Bronchial epithelial cell (primary cell): Measurements from ENCODE around the gene PGAM1. TPM values are rescaled to one million over a fixed set of nuclear protein-coding genes. Genes with fewer than 3 reads are reported as not detected.

Experiments
- DNase-seq: peaks from one replicate; pipeline ENCODE4 v3.0.0-alpha.2; 2010; ENCODE audit warnings: low read depth
- FAIRE-seq: peaks from 2 replicates; lab custom pipeline; 2011; peaks lifted over from hg19 to GRCh38; lab: Jason Lieb, UNC
- H3K27me3 ChIP-seq: 2 replicates; pipeline ENCODE4 v1.5.1; 2011; ENCODE audit warnings: low read length; ENCODE audit not compliant: control insufficient read depth, insufficient read depth
- H3K36me3 ChIP-seq: 2 replicates; pipeline ENCODE4 v1.5.1; 2011; ENCODE audit warnings: low read length; ENCODE audit not compliant: control insufficient read depth, insufficient read depth
- H3K4me3 ChIP-seq: 2 replicates; pipeline ENCODE4 v1.5.1; 2011; ENCODE audit warnings: mild to moderate bottlenecking, low read depth, low read length, control low read depth
- total RNA-seq: library from RNA; depleted of rRNA; stranded (reverse); fragments of >200 nt; gene quantifications from 2 replicates; pipeline ENCODE4 v1.2.1, GENCODE V29; 2014
- TF ChIP-seq, protein P1 (sequence below): IDR thresholded peaks from 2 replicates; pipeline ENCODE4 v1.5.1; 2011; ENCODE audit warnings: mild to moderate bottlenecking, moderate library complexity, low read length, control low read depth, inconsistent platforms; ENCODE audit not compliant: insufficient read depth, severe bottlenecking

The PGAM1 gene
- total RNA-seq: 404 and 490 TPM in 2 replicates

DNA sequence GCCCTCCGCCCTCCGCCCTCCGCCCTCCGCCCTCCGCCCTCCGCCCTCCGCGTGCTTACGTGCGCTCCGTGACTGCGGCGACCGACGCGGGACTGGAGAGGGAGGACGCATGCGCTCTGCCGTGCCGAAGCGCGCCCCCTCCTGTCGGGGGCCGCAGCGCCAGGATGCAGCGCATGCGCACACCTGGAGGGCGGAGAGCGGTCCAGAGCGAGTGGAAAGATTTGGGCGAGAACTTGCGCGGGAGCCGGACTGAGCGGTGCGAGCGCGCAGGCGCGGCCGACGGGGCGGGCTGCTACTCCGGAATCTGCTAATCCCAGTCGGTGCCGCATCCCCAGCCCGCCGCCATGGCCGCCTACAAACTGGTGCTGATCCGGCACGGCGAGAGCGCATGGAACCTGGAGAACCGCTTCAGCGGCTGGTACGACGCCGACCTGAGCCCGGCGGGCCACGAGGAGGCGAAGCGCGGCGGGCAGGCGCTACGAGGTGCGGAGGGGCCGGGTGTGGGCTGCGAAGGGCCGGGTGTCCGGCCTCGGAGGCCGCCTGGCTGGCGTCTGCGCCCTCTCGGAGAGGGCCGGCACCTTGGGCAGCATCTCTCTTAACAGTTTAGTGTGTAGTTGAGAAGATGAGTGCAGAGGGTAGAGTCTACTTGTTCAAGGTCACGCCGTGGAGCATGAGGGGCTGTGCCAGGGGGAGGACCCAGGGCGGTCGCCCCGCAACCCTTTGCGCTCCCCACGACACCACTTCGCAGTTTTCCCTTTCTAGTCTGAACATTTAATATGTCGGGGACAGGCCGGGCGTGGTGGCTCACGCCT is at the start of gene PGAM1:
Gene PGAM1, plus strand, starts transcription at position 228 of the 812 bp plus-strand sequence. Its CDS starts 117 bp downstream, at position 345.
- H3K36me3 ChIP-seq: peaks cover 10% of the 10 kb centered on the region
- FAIRE-seq: no peak
- no peaks in the 10 kb centered on the region for H3K27me3 ChIP-seq
- peak; percentile 89 for DNase-seq
- TF ChIP-seq, protein P1, sequence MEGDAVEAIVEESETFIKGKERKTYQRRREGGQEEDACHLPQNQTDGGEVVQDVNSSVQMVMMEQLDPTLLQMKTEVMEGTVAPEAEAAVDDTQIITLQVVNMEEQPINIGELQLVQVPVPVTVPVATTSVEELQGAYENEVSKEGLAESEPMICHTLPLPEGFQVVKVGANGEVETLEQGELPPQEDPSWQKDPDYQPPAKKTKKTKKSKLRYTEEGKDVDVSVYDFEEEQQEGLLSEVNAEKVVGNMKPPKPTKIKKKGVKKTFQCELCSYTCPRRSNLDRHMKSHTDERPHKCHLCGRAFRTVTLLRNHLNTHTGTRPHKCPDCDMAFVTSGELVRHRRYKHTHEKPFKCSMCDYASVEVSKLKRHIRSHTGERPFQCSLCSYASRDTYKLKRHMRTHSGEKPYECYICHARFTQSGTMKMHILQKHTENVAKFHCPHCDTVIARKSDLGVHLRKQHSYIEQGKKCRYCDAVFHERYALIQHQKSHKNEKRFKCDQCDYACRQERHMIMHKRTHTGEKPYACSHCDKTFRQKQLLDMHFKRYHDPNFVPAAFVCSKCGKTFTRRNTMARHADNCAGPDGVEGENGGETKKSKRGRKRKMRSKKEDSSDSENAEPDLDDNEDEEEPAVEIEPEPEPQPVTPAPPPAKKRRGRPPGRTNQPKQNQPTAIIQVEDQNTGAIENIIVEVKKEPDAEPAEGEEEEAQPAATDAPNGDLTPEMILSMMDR: peak; percentile 91
- H3K4me3 ChIP-seq: peak within 1 kb of the TSS; percentile 98

DNA sequence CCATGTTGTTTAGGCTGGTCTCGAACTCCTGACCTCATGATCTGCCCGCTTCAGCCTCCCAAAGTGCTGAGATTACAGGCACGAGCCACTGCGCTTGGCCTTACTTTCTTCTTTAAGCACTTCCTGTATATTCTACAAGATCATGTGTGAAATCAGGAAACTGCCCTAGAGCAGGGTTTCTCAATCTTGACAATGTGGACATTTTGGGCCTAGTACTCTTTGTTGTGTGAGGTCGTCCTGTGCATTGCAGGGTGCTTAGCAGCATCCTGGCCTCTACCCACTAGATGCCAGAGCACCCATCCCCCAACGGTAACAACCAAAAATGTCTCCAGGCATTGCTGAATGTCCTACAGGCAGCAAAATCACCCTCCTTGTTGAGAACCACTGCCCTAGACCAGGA is 49.6 kb upstream of the PGAM1 start:
- FAIRE-seq (no peak), DNase-seq (no peak)
- Histone ChIP-seq H3K36me3 (peaks cover 30% of the 10 kb centered on the region), H3K27me3 (no peaks in the 10 kb centered on the region), H3K4me3 (no peak overlapping the region)
- TF ChIP-seq, protein P1: no peak

DNA sequence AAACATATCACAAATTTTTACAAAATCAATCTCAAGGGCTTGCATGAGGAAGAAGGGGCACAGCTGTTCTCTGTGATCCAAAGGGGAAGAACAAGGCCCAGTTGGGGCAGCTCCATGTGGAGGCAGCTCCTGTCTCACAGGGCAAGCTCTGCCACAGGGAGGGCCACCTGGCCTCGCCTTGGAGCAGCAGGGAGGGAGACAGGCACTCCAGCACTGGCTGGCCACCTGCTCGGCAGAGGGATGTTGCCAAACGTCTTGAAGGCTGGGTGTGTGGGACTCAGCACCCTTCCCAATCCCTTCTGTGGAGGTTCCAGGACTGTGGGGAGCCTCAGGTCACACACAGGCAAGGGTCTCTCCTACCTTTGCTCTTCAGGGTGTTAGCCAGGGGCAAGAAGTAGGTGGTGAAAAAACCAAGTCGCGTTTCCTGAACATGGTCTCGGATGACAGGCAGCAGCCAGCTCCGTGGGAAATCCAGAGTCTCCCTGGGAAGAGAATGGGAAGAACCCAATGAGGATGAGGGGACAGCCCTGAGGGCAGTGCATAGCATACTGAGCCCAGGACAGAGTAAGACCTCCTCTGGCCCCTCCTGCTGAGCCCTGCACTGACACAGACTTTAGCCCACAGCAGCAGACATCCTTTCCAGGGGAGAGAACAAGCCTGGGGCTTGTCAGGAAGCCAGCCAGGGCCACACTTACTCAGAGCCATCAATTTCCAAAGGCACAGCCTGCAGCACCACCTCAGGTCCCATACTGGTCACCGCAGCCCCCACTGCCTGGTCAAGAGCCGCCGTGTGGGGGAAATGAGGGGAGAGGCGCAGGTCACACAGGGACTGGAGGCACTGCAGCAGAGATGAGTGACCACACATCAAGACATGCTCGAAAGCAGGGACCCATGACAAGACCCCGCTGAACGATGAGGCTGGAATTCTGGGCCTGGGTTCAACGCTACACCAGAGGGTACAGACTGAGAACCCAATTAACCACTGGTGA is 46.8 kb upstream of the PGAM1 start:
- H3K4me3 ChIP-seq: no peak overlapping the region
- H3K27me3 ChIP-seq: no peaks in the 10 kb centered on the region
- TF ChIP-seq, protein P1: no peak
- DNase-seq: no peak
- peaks cover 17% of the 10 kb centered on the region for H3K36me3 ChIP-seq
- no peak for FAIRE-seq

DNA sequence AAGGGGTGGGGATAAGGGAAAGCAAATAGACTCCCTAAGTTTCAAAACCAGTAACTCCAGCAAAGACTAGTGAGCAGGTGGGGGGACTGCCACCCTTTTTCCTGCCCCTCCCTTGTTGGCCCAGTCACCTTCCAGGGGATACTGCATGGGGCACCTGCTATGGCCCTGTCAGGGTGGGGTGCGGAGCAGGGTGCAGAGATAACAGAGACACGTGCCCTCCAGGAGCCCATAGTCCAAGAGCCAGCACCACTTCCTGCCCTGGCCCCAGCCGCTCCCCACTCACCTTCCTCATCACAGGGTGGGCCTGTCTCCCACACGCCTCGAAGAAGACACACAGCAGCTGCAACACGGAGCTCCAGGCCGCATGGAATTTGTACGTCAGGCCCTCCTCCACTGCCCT is 45.5 kb upstream of the PGAM1 start:
- Histone ChIP-seq H3K36me3 (peaks cover 24% of the 10 kb centered on the region), H3K4me3 (no peak overlapping the region), H3K27me3 (no peaks in the 10 kb centered on the region)
- DNase-seq (no peak), FAIRE-seq (no peak)
- TF ChIP-seq, protein P1: no peak

DNA sequence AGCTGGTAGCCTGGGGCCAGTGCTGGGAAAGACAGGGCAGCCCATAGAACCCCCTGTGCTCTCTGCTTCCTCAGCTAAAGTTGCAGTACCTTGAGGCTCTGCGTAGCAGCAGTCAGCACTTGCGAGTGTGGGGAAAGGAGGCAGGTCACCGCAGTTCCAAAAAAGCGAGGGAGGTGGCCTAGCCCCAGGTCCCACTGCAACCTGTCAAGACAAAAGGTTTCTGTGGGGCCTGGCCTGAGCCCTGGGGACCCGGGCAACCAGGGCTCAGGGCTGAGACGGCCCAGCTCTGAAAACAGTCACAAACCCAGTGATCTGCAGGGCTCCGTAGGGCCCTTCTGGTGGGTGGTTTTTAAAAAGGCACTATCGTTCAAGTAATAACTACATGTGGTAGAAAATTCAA is 44.4 kb upstream of the PGAM1 start:
- TF ChIP-seq, protein P1: no peak
- H3K36me3 ChIP-seq: peaks cover 27% of the 10 kb centered on the region
- H3K27me3 ChIP-seq: no peaks in the 10 kb centered on the region
- H3K4me3 ChIP-seq: no peak overlapping the region
- DNase-seq: no peak
- FAIRE-seq: no peak
